OCI-LY7 (cell line): Measurements from ENCODE around the gene EPS15. TPM values are rescaled to one million over a fixed set of nuclear protein-coding genes. Genes with fewer than 3 reads are reported as not detected.

Experiments
- BruUV-seq: library from RNA; stranded (reverse); fragments of 400-500 nt; replicated peaks from 2 replicates; lab custom pipeline; 2021; lab: Mats Ljungman, UMichigan
- CTCF ChIA-PET: fragments of 300-600 bp; sonication (Branson Sonifier 250); formaldehyde crosslinking; loops from one replicate; lab custom pipeline; 2022; ENCODE audit warnings: antibody characterized with exemption; ENCODE audit not compliant: unreplicated experiment; lab: Charles Lee
- POLR2A ChIA-PET: fragments of 300-600 bp; sonication (Branson Sonifier 250); formaldehyde crosslinking; loops from one replicate; lab custom pipeline; 2022; ENCODE audit warnings: antibody characterized with exemption; lab: Charles Lee
- DNase-seq: peaks from one replicate; pipeline ENCODE4 v3.0.0-alpha.2; 2015; ENCODE audit warnings: low spot score
- H2AFZ ChIP-seq: fragments of 200-600 bp; sonication (generic), shearing (Covaris generic); 2 replicates; pipeline ENCODE4 v1.6.1; 2014; ENCODE audit warnings: mild to moderate bottlenecking, antibody characterized with exemption, low read length, moderate library complexity
- H3K27ac ChIP-seq: fragments of 200-600 bp; sonication (generic); 2 replicates; pipeline ENCODE4 v1.5.1; 2014; ENCODE audit warnings: mixed run types, low read depth, mild to moderate bottlenecking, moderate library complexity, low read length, inconsistent platforms; ENCODE audit not compliant: poor library complexity, severe bottlenecking
- H3K36me3 ChIP-seq: fragments of 200-600 bp; sonication (generic); 2 replicates; pipeline ENCODE4 v1.6.1; 2014; ENCODE audit warnings: mild to moderate bottlenecking, antibody characterized with exemption, low read length, moderate library complexity, mixed read lengths; ENCODE audit not compliant: insufficient read depth
- H3K4me1 ChIP-seq: fragments of 200-600 bp; sonication (generic); 2 replicates; pipeline ENCODE4 v1.5.1; 2014; ENCODE audit warnings: mild to moderate bottlenecking, low read length; ENCODE audit not compliant: insufficient read depth, poor library complexity, severe bottlenecking
- H3K4me2 ChIP-seq: fragments of 200-600 bp; sonication (generic); 2 replicates; pipeline ENCODE4 v1.6.1; 2014; ENCODE audit warnings: mild to moderate bottlenecking, low read length
- H3K4me3 ChIP-seq: fragments of 200-600 bp; sonication (generic); 2 replicates; pipeline ENCODE4 v1.5.1; 2014; ENCODE audit warnings: mild to moderate bottlenecking, low read depth, low read length; ENCODE audit not compliant: poor library complexity, severe bottlenecking
- H3K79me2 ChIP-seq: fragments of 200-600 bp; sonication (generic); 2 replicates; pipeline ENCODE4 v1.6.1; 2016; ENCODE audit warnings: low read depth, mild to moderate bottlenecking, low read length, moderate library complexity, mixed read lengths; ENCODE audit not compliant: insufficient read depth
- H3K9me2 ChIP-seq: fragments of 200-600 bp; sonication (generic); 2 replicates; pipeline ENCODE4 v1.6.1; 2016; ENCODE audit warnings: mild to moderate bottlenecking, low read length, mixed read lengths; ENCODE audit not compliant: insufficient read depth
- H3K9me3 ChIP-seq: fragments of 200-600 bp; sonication (generic); 2 replicates; pipeline ENCODE4 v1.6.1; 2014; ENCODE audit warnings: mild to moderate bottlenecking, mixed run types, low read length, mixed read lengths
- H4K20me1 ChIP-seq: fragments of 200-600 bp; sonication (generic); 2 replicates; pipeline ENCODE4 v1.6.1; 2014; ENCODE audit warnings: mild to moderate bottlenecking, antibody characterized with exemption, low read length, moderate library complexity, mixed read lengths; ENCODE audit not compliant: insufficient read depth
- CTCF ChIP-seq: fragments of 200-600 bp; sonication (generic); conservative IDR thresholded peaks from 2 replicates; pipeline ENCODE4 v1.5.1; 2014; ENCODE audit warnings: mild to moderate bottlenecking, antibody characterized with exemption, low read length, moderate library complexity, mixed read lengths
- EZH2phosphoT487 ChIP-seq: fragments of 200-600 bp; sonication (generic); IDR thresholded peaks from 2 replicates; pipeline ENCODE4 v1.6.1; 2018; ENCODE audit warnings: low read depth, borderline replicate concordance, mild to moderate bottlenecking, mixed run types, antibody characterized with exemption, low read length, moderate library complexity, mixed read lengths
- intact Hi-C: fragments of 100-400 bp; cut with micrococcal nuclease; formaldehyde crosslinking; loops from one replicate; pipeline ENCODE4 v1.10.0; 2022; ENCODE audit not compliant: unreplicated experiment
- total RNA-seq, 2 experiments: library from RNA; depleted of rRNA in 1 of 2; stranded (reverse); fragments of >200 nt in 1 of 2; shearing (Covaris generic) in 1 of 2; gene quantifications; 2 replicates each; pipeline ENCODE4 v1.2.3, GENCODE V29; 2014 to 2022

The EPS15 gene
- total RNA-seq, 2 experiments from 2014 or later = 23.8 to 73.2 TPM

DNA sequence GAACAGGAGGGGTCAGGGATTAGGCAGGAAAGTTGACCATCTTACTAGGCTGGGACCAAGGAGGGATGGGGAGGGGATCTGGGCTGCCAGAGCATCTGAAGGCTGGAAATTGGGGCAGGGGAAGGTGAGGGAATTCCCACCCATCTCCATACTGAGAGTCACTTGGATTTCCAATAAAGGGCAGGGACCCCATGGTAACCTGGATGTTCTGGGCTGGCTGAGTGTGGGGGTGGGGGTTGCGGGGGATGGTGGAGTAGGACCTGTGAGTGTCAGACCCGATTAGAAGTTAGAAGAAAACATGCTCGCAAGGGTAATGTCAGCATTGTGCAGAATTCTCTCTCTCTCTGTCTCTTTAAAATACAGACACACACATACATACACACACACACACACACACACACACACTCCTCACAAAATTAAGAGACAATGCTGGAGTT lies 40.0 kb upstream of the EPS15 start:
- Histone ChIP-seq H2AFZ (no peak overlapping the region), H3K27ac (no peak overlapping the region)
- no peak for DNase-seq

GRCh38 chr1:51558375-51558924 lies 39.4 kb upstream of the EPS15 start:
- ChIA-PET POLR2A (no interaction called here), CTCF (no interaction called here)
- intact Hi-C loops = no loop called here
- BruUV-seq = no TSS peak
- Histone ChIP-seq H3K9me2 (no peaks in the 10 kb centered on the region), H3K4me1 (no peaks in the 10 kb centered on the region), H3K79me2 (no peaks in the 10 kb centered on the region), H3K36me3 (no peaks in the 10 kb centered on the region), H2AFZ (no peak overlapping the region), H3K4me2 (no peak overlapping the region), H4K20me1 (no peaks in the 10 kb centered on the region), H3K9me3 (no peaks in the 10 kb centered on the region), H3K4me3 (no peak overlapping the region), H3K27ac (no peak overlapping the region)
- no peak for TF ChIP-seq EZH2phosphoT487
- no peak for TF ChIP-seq CTCF
- no peak for DNase-seq

More for the DNA sequence above, 40.0 kb upstream of the EPS15 start:
- Histone ChIP-seq H3K4me1 (no peaks in the 10 kb centered on the region), H3K79me2 (no peaks in the 10 kb centered on the region), H3K9me2 (no peaks in the 10 kb centered on the region), H3K4me2 (no peak overlapping the region), H3K4me3 (no peak overlapping the region), H4K20me1 (no peaks in the 10 kb centered on the region), H3K36me3 (no peaks in the 10 kb centered on the region), H3K9me3 (no peaks in the 10 kb centered on the region)
- CTCF ChIA-PET = no interaction called here
- no TSS peak for BruUV-seq
- POLR2A ChIA-PET = no interaction called here
- intact Hi-C loops = no loop called here
- no peak for TF ChIP-seq EZH2phosphoT487

GRCh38 chr1:51557168-51557567 lies 38.1 kb upstream of the EPS15 start:
- H3K9me3 ChIP-seq = no peaks in the 10 kb centered on the region
- no peak for TF ChIP-seq EZH2phosphoT487
- no peak for TF ChIP-seq CTCF
- no peaks in the 10 kb centered on the region for H3K36me3 ChIP-seq
- H3K4me3 ChIP-seq = no peak overlapping the region
- H4K20me1 ChIP-seq = no peaks in the 10 kb centered on the region
- H3K4me1 ChIP-seq = no peaks in the 10 kb centered on the region
- DNase-seq = no peak
- H3K4me2 ChIP-seq = no peak overlapping the region
- intact Hi-C loops = no loop called here
- no peaks in the 10 kb centered on the region for H3K79me2 ChIP-seq
- no peak overlapping the region for H3K27ac ChIP-seq
- ChIA-PET POLR2A (no interaction called here), CTCF (no interaction called here)
- no peaks in the 10 kb centered on the region for H3K9me2 ChIP-seq
- BruUV-seq = no TSS peak
- H2AFZ ChIP-seq = no peak overlapping the region
